Loucy (cell line): ENCODE measurements around the gene INTS14.

Source experiments
- CTCF ChIP-seq: fragments of 200-600 bp; sonication (generic); conservative IDR thresholded peaks from 2 replicates; pipeline ENCODE4 v1.5.1; 2014; ENCODE audit warnings: mild to moderate bottlenecking, antibody characterized with exemption, low read length
- EZH2phosphoT487 ChIP-seq: fragments of 200-600 bp; IDR thresholded peaks from 2 replicates; pipeline ENCODE4 v1.6.1; 2018; ENCODE audit warnings: antibody characterized with exemption, mild to moderate bottlenecking, moderate library complexity, borderline replicate concordance

GRCh38 chr15:65638109-65638508, 27.2 kb upstream of the INTS14 start:
- TF ChIP-seq CTCF = no peak
- no peak for TF ChIP-seq EZH2phosphoT487
